HEK293 (cell line): ENCODE results near the gene ATP6V0A1.
A peak's percentile ranks its signal among the peaks of the same experiment; 100 is the strongest.

Experiments used
- GLIS1 ChIP-seq: fragments of 450-650 bp; formaldehyde crosslinking; IDR thresholded peaks from 2 replicates; pipeline ENCODE4 v1.5.1; 2016; ENCODE audit warnings: missing biosample characterization, missing genetic modification characterization
- KLF9 ChIP-seq: fragments of 450-650 bp; formaldehyde crosslinking; IDR thresholded peaks from 2 replicates; pipeline ENCODE4 v1.5.1; 2016; ENCODE audit warnings: missing biosample characterization, missing genetic modification characterization, low read depth
- PRDM4 ChIP-seq: fragments of 450-650 bp; formaldehyde crosslinking; IDR thresholded peaks from 2 replicates; pipeline ENCODE4 v1.5.1; 2017; ENCODE audit warnings: missing biosample characterization, missing genetic modification characterization
- SALL2 ChIP-seq: fragments of 450-650 bp; formaldehyde crosslinking; IDR thresholded peaks from 2 replicates; pipeline ENCODE4 v1.5.0; 2017; ENCODE audit warnings: missing biosample characterization, mild to moderate bottlenecking, missing genetic modification characterization, borderline replicate concordance
- SP3 ChIP-seq: fragments of 450-650 bp; formaldehyde crosslinking; IDR thresholded peaks from 2 replicates; pipeline ENCODE4 v1.5.1; 2016; ENCODE audit warnings: missing biosample characterization, missing genetic modification characterization
- WT1 ChIP-seq: fragments of 450-650 bp; formaldehyde crosslinking; IDR thresholded peaks from 2 replicates; pipeline ENCODE4 v1.5.1; 2016; ENCODE audit warnings: missing biosample characterization, missing genetic modification characterization
- ZBTB8A ChIP-seq: fragments of 450-650 bp; formaldehyde crosslinking; IDR thresholded peaks from 2 replicates; pipeline ENCODE4 v1.5.1; 2016; ENCODE audit warnings: missing biosample characterization, missing genetic modification characterization
- ZIC2 ChIP-seq: fragments of 450-650 bp; formaldehyde crosslinking; IDR thresholded peaks from 2 replicates; pipeline ENCODE4 v1.5.1; 2016; ENCODE audit warnings: missing biosample characterization, missing genetic modification characterization
- ZNF157 ChIP-seq: fragments of 450-650 bp; formaldehyde crosslinking; IDR thresholded peaks from 2 replicates; pipeline ENCODE4 v1.5.1; 2016; ENCODE audit warnings: missing biosample characterization, missing genetic modification characterization
- ZNF335 ChIP-seq: fragments of 450-650 bp; formaldehyde crosslinking; conservative IDR thresholded peaks from 2 replicates; pipeline ENCODE4 v1.5.1; 2016; ENCODE audit warnings: missing biosample characterization, missing genetic modification characterization
- ZNF394 ChIP-seq: fragments of 450-650 bp; formaldehyde crosslinking; IDR thresholded peaks from 2 replicates; pipeline ENCODE4 v1.5.1; 2016; ENCODE audit warnings: missing biosample characterization, missing genetic modification characterization, mild to moderate bottlenecking, moderate library complexity, borderline replicate concordance
- ZNF423 ChIP-seq: fragments of 450-650 bp; formaldehyde crosslinking; IDR thresholded peaks from 2 replicates; pipeline ENCODE4 v1.5.1; 2016; ENCODE audit warnings: missing biosample characterization, missing genetic modification characterization
- ZNF501 ChIP-seq: fragments of 450-650 bp; formaldehyde crosslinking; IDR thresholded peaks from 2 replicates; pipeline ENCODE4 v1.5.1; 2016; ENCODE audit warnings: missing biosample characterization, missing genetic modification characterization
- ZNF518A ChIP-seq: fragments of 450-650 bp; formaldehyde crosslinking; conservative IDR thresholded peaks from 2 replicates; pipeline ENCODE4 v1.5.1; 2016; ENCODE audit warnings: low read depth, missing biosample characterization, missing genetic modification characterization
- ZNF558 ChIP-seq: fragments of 450-650 bp; formaldehyde crosslinking; IDR thresholded peaks from 2 replicates; pipeline ENCODE4 v1.5.1; 2016; ENCODE audit warnings: missing biosample characterization, missing genetic modification characterization
- ZNF585B ChIP-seq: fragments of 450-650 bp; formaldehyde crosslinking; IDR thresholded peaks from 2 replicates; pipeline ENCODE4 v1.5.1; 2016; ENCODE audit warnings: missing biosample characterization, missing genetic modification characterization
- ZNF610 ChIP-seq: fragments of 450-650 bp; formaldehyde crosslinking; IDR thresholded peaks from 2 replicates; pipeline ENCODE4 v1.5.1; 2016; ENCODE audit warnings: missing biosample characterization, missing genetic modification characterization, borderline replicate concordance
- ZNF629 ChIP-seq: fragments of 450-650 bp; formaldehyde crosslinking; IDR thresholded peaks from 2 replicates; pipeline ENCODE4 v1.5.1; 2017; ENCODE audit warnings: missing biosample characterization, missing genetic modification characterization
- ZNF639 ChIP-seq: fragments of 450-650 bp; formaldehyde crosslinking; IDR thresholded peaks from 2 replicates; pipeline ENCODE4 v1.5.1; 2016; ENCODE audit warnings: missing biosample characterization, missing genetic modification characterization
- ZNF76 ChIP-seq: fragments of 450-650 bp; formaldehyde crosslinking; IDR thresholded peaks from 2 replicates; pipeline ENCODE4; 2016; ENCODE audit warnings: low read depth, missing biosample characterization, missing genetic modification characterization, borderline replicate concordance
- ZNF792 ChIP-seq: fragments of 450-650 bp; formaldehyde crosslinking; IDR thresholded peaks from 2 replicates; pipeline ENCODE4 v1.5.1; 2016; ENCODE audit warnings: missing biosample characterization, missing genetic modification characterization
- TF ChIP-seq, protein P1 (sequence below): fragments of 450-650 bp; formaldehyde crosslinking; IDR thresholded peaks from 2 replicates; pipeline ENCODE4 v1.5.1; 2016; ENCODE audit warnings: missing biosample characterization, missing genetic modification characterization
- TF ChIP-seq, protein P2 (sequence below): fragments of 450-650 bp; formaldehyde crosslinking; optimal IDR thresholded peaks from 2 replicates; pipeline ENCODE3; 2016; ENCODE audit warnings: missing biosample characterization, mild to moderate bottlenecking, missing genetic modification characterization
- TF ChIP-seq, protein P3 (sequence below): fragments of 450-650 bp; formaldehyde crosslinking; IDR thresholded peaks from 2 replicates; pipeline ENCODE4 v1.5.1; 2017; ENCODE audit warnings: missing biosample characterization, missing genetic modification characterization

Gene ATP6V0A1

DNA sequence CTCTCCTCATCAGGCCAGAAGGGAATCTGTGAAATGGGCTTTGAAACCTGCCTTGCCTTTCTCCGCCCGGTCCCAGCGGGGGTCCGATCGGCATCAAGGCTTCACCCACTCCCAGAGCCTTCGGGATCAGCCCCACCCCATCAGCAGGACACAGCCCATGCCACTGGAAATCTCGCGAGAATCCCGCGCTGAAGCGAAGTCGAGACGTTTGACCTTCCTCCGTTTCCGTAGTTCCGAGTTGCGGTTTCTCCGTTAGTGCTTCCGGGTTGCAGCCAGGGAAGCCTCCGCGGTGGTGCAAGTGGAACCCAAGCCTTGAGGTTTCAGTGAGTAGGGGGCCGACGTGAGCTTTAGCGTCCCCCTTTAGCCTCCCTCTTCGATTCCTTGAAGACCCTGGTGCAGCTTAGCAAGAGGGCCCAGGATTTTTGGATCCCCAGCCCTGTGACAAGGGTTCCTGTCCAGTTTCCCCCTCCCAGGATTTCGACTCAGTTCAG, 103.3 kb downstream of the ATP6V0A1 start, which contains the start of gene COASY (continued):
- TF ChIP-seq, protein P1, sequence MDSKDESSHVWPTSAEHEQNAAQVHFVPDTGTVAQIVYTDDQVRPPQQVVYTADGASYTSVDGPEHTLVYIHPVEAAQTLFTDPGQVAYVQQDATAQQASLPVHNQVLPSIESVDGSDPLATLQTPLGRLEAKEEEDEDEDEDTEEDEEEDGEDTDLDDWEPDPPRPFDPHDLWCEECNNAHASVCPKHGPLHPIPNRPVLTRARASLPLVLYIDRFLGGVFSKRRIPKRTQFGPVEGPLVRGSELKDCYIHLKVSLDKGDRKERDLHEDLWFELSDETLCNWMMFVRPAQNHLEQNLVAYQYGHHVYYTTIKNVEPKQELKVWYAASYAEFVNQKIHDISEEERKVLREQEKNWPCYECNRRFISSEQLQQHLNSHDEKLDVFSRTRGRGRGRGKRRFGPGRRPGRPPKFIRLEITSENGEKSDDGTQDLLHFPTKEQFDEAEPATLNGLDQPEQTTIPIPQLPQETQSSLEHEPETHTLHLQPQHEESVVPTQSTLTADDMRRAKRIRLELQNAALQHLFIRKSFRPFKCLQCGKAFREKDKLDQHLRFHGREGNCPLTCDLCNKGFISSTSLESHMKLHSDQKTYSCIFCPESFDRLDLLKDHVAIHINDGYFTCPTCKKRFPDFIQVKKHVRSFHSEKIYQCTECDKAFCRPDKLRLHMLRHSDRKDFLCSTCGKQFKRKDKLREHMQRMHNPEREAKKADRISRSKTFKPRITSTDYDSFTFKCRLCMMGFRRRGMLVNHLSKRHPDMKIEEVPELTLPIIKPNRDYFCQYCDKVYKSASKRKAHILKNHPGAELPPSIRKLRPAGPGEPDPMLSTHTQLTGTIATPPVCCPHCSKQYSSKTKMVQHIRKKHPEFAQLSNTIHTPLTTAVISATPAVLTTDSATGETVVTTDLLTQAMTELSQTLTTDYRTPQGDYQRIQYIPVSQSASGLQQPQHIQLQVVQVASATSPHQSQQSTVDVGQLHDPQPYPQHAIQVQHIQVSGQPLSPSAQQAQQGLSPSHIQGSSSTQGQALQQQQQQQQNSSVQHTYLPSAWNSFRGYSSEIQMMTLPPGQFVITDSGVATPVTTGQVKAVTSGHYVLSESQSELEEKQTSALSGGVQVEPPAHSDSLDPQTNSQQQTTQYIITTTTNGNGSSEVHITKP = peak; percentile 62
- TF ChIP-seq ZNF76 (tag by site-specific recombination) (peak; percentile 72; the same call in 1 of the 2 replicates), WT1 (peak; percentile 17; the same call in 1 of the 2 replicates), ZNF501 (peak; percentile 70; the same call in 1 of the 2 replicates), ZNF394 (tag by site-specific recombination) (peak; percentile 56), ZNF585B (tag by site-specific recombination) (no peak), SALL2 (tag by site-specific recombination) (no peak), KLF9 (tag by site-specific recombination) (no peak; the same call in 1 of the 2 replicates), ZNF423 (tag by site-specific recombination) (peak; percentile 76), ZNF639 (peak; percentile 78), ZIC2 (tag by site-specific recombination) (peak; percentile 77), ZNF157 (tag by site-specific recombination) (no peak), SP3 (tag by site-specific recombination) (peak; percentile 85), ZNF518A (tag by site-specific recombination) (peak; percentile 95), ZNF558 (tag by site-specific recombination) (peak; percentile 59; the same call in 1 of the 2 replicates), GLIS1 (tag by site-specific recombination) (peak; percentile 37; the same call in 1 of the 2 replicates), ZNF610 (tag by site-specific recombination) (peak; percentile 39; the same call in 1 of the 2 replicates), ZNF335 (tag by site-specific recombination) (peak; percentile 62), PRDM4 (tag by site-specific recombination) (peak; percentile 16; the same call in 1 of the 2 replicates), ZBTB8A (peak; percentile 79), ZNF629 (tag by site-specific recombination) (peak; percentile 84), ZNF792 (tag by site-specific recombination) (no peak)
- TF ChIP-seq, protein P2, sequence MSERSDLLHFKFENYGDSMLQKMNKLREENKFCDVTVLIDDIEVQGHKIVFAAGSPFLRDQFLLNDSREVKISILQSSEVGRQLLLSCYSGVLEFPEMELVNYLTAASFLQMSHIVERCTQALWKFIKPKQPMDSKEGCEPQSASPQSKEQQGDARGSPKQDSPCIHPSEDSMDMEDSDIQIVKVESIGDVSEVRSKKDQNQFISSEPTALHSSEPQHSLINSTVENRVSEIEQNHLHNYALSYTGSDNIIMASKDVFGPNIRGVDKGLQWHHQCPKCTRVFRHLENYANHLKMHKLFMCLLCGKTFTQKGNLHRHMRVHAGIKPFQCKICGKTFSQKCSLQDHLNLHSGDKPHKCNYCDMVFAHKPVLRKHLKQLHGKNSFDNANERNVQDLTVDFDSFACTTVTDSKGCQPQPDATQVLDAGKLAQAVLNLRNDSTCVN (tag by site-specific recombination) = peak; percentile 27
- TF ChIP-seq, protein P3, sequence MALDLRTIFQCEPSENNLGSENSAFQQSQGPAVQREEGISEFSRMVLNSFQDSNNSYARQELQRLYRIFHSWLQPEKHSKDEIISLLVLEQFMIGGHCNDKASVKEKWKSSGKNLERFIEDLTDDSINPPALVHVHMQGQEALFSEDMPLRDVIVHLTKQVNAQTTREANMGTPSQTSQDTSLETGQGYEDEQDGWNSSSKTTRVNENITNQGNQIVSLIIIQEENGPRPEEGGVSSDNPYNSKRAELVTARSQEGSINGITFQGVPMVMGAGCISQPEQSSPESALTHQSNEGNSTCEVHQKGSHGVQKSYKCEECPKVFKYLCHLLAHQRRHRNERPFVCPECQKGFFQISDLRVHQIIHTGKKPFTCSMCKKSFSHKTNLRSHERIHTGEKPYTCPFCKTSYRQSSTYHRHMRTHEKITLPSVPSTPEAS (tag by site-specific recombination) = no peak
